B cell (primary cell): ENCODE data around the gene MYO1E. TPM values are rescaled to one million over a fixed set of nuclear protein-coding genes. Genes with fewer than 3 reads are reported as not detected.

Source experiments
- ATAC-seq: fragments of 200-7000 bp; cut with Tn5 transposase; one replicate; pipeline ENCODE4 v1.10.0; 2021; ENCODE audit warnings: low read depth, mild to moderate bottlenecking, moderate number of reproducible peaks, moderate library complexity
- CTCF ChIA-PET: fragments of 350-600 bp; sonication (Branson Sonifier 250); formaldehyde crosslinking; loops from one replicate; lab custom pipeline; 2021; ENCODE audit warnings: antibody characterized with exemption, inconsistent platforms; lab: Charles Lee
- POLR2A ChIA-PET: fragments of 350-600 bp; sonication (Branson Sonifier 250); formaldehyde crosslinking; loops from one replicate; lab custom pipeline; 2021; ENCODE audit warnings: antibody characterized with exemption; lab: Charles Lee
- DNase-seq: peaks from one replicate; pipeline ENCODE4 v3.0.0; 2013
- H2AFZ ChIP-seq: 2 replicates; pipeline ENCODE4 v1.6.1; 2012; ENCODE audit warnings: mild to moderate bottlenecking, low read depth, low read length; ENCODE audit not compliant: insufficient read depth, poor library complexity, severe bottlenecking
- H3K27ac ChIP-seq, 2 donors: 1 replicate in 1 of 2; 2 replicates in 1 of 2; pipeline ENCODE4 v1.5.1; 2012 to 2013; ENCODE audit warnings: low read length in 2 of 2, mild to moderate bottlenecking in 2 of 2, moderate library complexity in 1 of 2
- H3K27me3 ChIP-seq, 4 experiments: fragments of 200-600 bp in 1 of 4; sonication (generic) in 1 of 4; replicated peaks in 1 of 4; 1 replicate in 2 of 4; 2 replicates in 2 of 4; pipeline versions ENCODE4 v1.6.1 to v1.7.0; 2013 to 2016; ENCODE audit warnings: low read length in 3 of 4, mild to moderate bottlenecking in 2 of 4, mixed read lengths in 1 of 4, moderate library complexity in 1 of 4; ENCODE audit not compliant: insufficient read depth in 4 of 4, control insufficient read depth in 3 of 4; ENCODE audit errors: control extremely low read depth in 1 of 4
- H3K36me3 ChIP-seq, 2 experiments: replicated peaks in 1 of 2; 1 replicate in 1 of 2; 2 replicates in 1 of 2; pipeline versions ENCODE4 v1.6.1 to v1.7.1; 2013; ENCODE audit warnings: low read length in 1 of 2; ENCODE audit not compliant: insufficient read depth in 2 of 2, control insufficient read depth in 1 of 2; ENCODE audit errors: control extremely low read depth in 1 of 2, extremely low read depth in 1 of 2
- H3K4me1 ChIP-seq, 2 donors: fragments of 200-600 bp in 1 of 2; sonication (generic) in 1 of 2; 1 replicate in 1 of 2; 2 replicates in 1 of 2; pipeline versions ENCODE4 v1.5.1 to v1.6.1; 2013 to 2017; ENCODE audit warnings: low read length in 2 of 2; ENCODE audit not compliant: control insufficient read depth in 2 of 2, insufficient read depth in 2 of 2
- H3K4me2 ChIP-seq: replicated peaks from 2 replicates; pipeline ENCODE3; 2012; ENCODE audit warnings: mild to moderate bottlenecking, low read depth, low read length; ENCODE audit not compliant: poor library complexity, severe bottlenecking
- H3K4me3 ChIP-seq, 5 experiments: fragments of 200-600 bp in 1 of 5; sonication (generic) in 1 of 5; 1 replicate in 3 of 5; 2 replicates in 2 of 5; pipeline versions ENCODE4 v1.5.1 to v1.7.0; 2011 to 2016; ENCODE audit warnings: low read length in 4 of 5, mild to moderate bottlenecking in 4 of 5, low read depth in 2 of 5, control low read depth in 1 of 5, moderate library complexity in 1 of 5; ENCODE audit not compliant: insufficient read depth in 1 of 5; ENCODE audit errors: control extremely low read depth in 1 of 5, extremely low read depth in 1 of 5
- H3K79me2 ChIP-seq: fragments of 200-600 bp; sonication (generic); one replicate; pipeline ENCODE4 v1.6.0; 2016; ENCODE audit warnings: low read length; ENCODE audit not compliant: control insufficient read depth, insufficient read depth
- H3K9ac ChIP-seq: fragments of 200-600 bp; sonication (generic); 2 replicates; pipeline ENCODE4 v1.6.1; 2017; ENCODE audit warnings: mild to moderate bottlenecking, low read length, moderate library complexity
- H3K9me3 ChIP-seq, 3 donors: one replicate each; pipeline versions ENCODE4 v1.6.1 to v1.7.1; 2013; ENCODE audit warnings: low read length in 2 of 3; ENCODE audit not compliant: control insufficient read depth in 2 of 3, insufficient read depth in 1 of 3; ENCODE audit errors: control extremely low read depth in 1 of 3
- H4K20me1 ChIP-seq: 2 replicates; pipeline ENCODE4 v1.6.0; 2012; ENCODE audit warnings: mild to moderate bottlenecking, low read length; ENCODE audit not compliant: insufficient read depth, control insufficient read depth, poor library complexity, severe bottlenecking
- H3K27ac Mint-ChIP-seq: one replicate; pipeline ENCODE4 v1.8.0; 2021; ENCODE audit warnings: mixed read lengths
- H3K27me3 Mint-ChIP-seq: one replicate; pipeline ENCODE4 v1.8.0; 2021; ENCODE audit warnings: mixed read lengths
- H3K4me1 Mint-ChIP-seq: one replicate; pipeline ENCODE4 v1.8.0; 2021; ENCODE audit warnings: mixed read lengths
- H3K4me3 Mint-ChIP-seq: one replicate; pipeline ENCODE4 v1.8.0; 2021; ENCODE audit warnings: mixed read lengths
- H3K9me3 Mint-ChIP-seq: one replicate; pipeline ENCODE4 v1.8.0; 2022; ENCODE audit warnings: mixed read lengths; ENCODE audit not compliant: insufficient read depth
- CTCF ChIP-seq: fragments of 200-600 bp; IDR thresholded peaks from one replicate; pipeline ENCODE4 v1.8.0; 2022; ENCODE audit warnings: antibody characterized with exemption, mild to moderate bottlenecking
- EZH2 ChIP-seq: IDR thresholded peaks from 2 replicates; pipeline ENCODE4 v1.6.1; 2012; ENCODE audit warnings: borderline replicate concordance, low read depth, mild to moderate bottlenecking, moderate library complexity, low read length; ENCODE audit not compliant: insufficient read depth, poor library complexity, severe bottlenecking
- WGBS: methylation state at CpG from one replicate; pipeline ENCODE4 v1.1.5; 2013; ENCODE audit warnings: missing lambda C conversion rate; ENCODE audit not compliant: insufficient coverage; 5-methylcytosine and 5-hydroxymethylcytosine counted together
- intact Hi-C: fragments of 100-400 bp; cut with micrococcal nuclease; formaldehyde crosslinking; loops from one replicate; pipeline ENCODE4 v1.10.0; 2022
- polyA plus RNA-seq: library from polyadenylated mRNA; depleted of rRNA; stranded (reverse); fragments of >200 nt; gene quantifications from 2 replicates; pipeline ENCODE4 v1.2.3, GENCODE V29; 2012
- total RNA-seq, 2 donors: library from RNA; stranded (reverse); fragments of 120-200 nt in 1 of 2; gene quantifications; 1 replicate in 1 of 2; 2 replicates in 1 of 2; pipeline versions ENCODE4 v1.2.3 to v1.2.4, GENCODE V29; 2013 to 2022

The MYO1E gene
- total and polyA plus RNA-seq, 2 donors (not counting 1 experiment from before 2014, with no cell fraction given), result 11.9 to 100.0 TPM

GRCh38 chr15:59366333-59367021, 6.2 kb downstream of the MYO1E start:
- no peak for ATAC-seq
- DNase-seq, result no peak
- H3K27ac ChIP-seq, result no peak overlapping the region
- peaks cover 20% of the 10 kb centered on the region for H4K20me1 ChIP-seq
- no peak overlapping the region for H3K9ac ChIP-seq
- intact Hi-C loops, result no loop called here
- Mint-ChIP-seq H3K27ac (peak overlapping the region; percentile 41), H3K4me3 (no peak overlapping the region), H3K4me1 (peaks cover 53% of the 10 kb centered on the region), H3K27me3 (no peaks in the 10 kb centered on the region), H3K9me3 (no peaks in the 10 kb centered on the region)
- H3K36me3 ChIP-seq, result no peaks in the 10 kb centered on the region
- no peaks in the 10 kb centered on the region for H3K27me3 ChIP-seq
- no peaks in the 10 kb centered on the region for H3K9me3 ChIP-seq
- no peak overlapping the region for H2AFZ ChIP-seq
- ChIA-PET CTCF (interaction anchor here (1.3 to 1.5 kb wide), 2 partner anchors 46 to 119 kb away, joined by 3 to 5 read pairs; no protein-coding TSS in a partner anchor), POLR2A (interaction anchor here (0.6 to 0.7 kb wide), 3 partner anchors 13 to 571 kb away, joined by 3 to 7 read pairs (median 4); no protein-coding TSS in a partner anchor)
- H3K79me2 ChIP-seq, result peaks cover 92% of the 10 kb centered on the region
- H3K4me3 ChIP-seq, result no peak overlapping the region
- no CpG with 5 or more reads among the region's 7 CpGs for WGBS
- peak overlapping the region; percentile 15 for H3K4me2 ChIP-seq
- TF ChIP-seq EZH2, result no peak
- no peak for TF ChIP-seq CTCF
- H3K4me1 ChIP-seq, result peaks cover 32 to 35% of the 10 kb centered on the region in 2 donors

- DNase-seq, result no peak
- H2AFZ ChIP-seq, result no peak overlapping the region
- no peaks in the 10 kb centered on the region for H3K27me3 ChIP-seq
- H3K4me2 ChIP-seq, result no peak overlapping the region
- no peak overlapping the region for H3K27ac ChIP-seq
- 100% methylated on average over 1 of the region's 4 CpGs for WGBS
- CTCF ChIA-PET, result no interaction called here
- H3K4me3 ChIP-seq, result no peak overlapping the region
- ATAC-seq, result no peak
- H3K9me3 Mint-ChIP-seq, result no peaks in the 10 kb centered on the region
- TF ChIP-seq EZH2, result no peak
- TF ChIP-seq CTCF, result no peak
- no peaks in the 10 kb centered on the region for H3K9me3 ChIP-seq
- POLR2A ChIA-PET, result no interaction called here
- peaks cover 12 to 14% of the 10 kb centered on the region in 2 donors for H3K4me1 ChIP-seq
- peaks cover 45% of the 10 kb centered on the region for H3K4me1 Mint-ChIP-seq
- H3K4me3 Mint-ChIP-seq, result no peak overlapping the region
- H4K20me1 ChIP-seq, result peaks cover 11% of the 10 kb centered on the region
- no peak overlapping the region for H3K9ac ChIP-seq
- no peak overlapping the region for H3K27ac Mint-ChIP-seq
- no peaks in the 10 kb centered on the region for H3K36me3 ChIP-seq
- peaks cover 97% of the 10 kb centered on the region for H3K79me2 ChIP-seq
- H3K27me3 Mint-ChIP-seq, result no peaks in the 10 kb centered on the region
- intact Hi-C loops, result loop anchor here (5.0 kb wide), 1 partner anchor 37 kb away; no protein-coding TSS in a partner anchor
Measured at GRCh38 chr15:59364248-59364647, 8.4 kb downstream of the MYO1E start.
